Fibroblast of lung (primary cell): Measurements from ENCODE around the gene SLC16A9.

ENCODE experiments used
- EZH2 ChIP-seq: IDR thresholded peaks from 2 replicates; pipeline ENCODE4 v1.5.1; 2012; ENCODE audit warnings: low read length, control low read depth, mild to moderate bottlenecking; ENCODE audit errors: missing control alignments
- TF ChIP-seq, protein P1 (sequence below), 2 donors: IDR thresholded peaks in 1 of 2; conservative IDR thresholded peaks in 1 of 2; 1 replicate in 1 of 2; 2 replicates in 1 of 2; pipeline ENCODE4 v1.5.1; 2011 to 2012; ENCODE audit warnings: low read length in 2 of 2, control low read depth in 1 of 2, inconsistent platforms in 1 of 2, low read depth in 1 of 2, mild to moderate bottlenecking in 1 of 2

GRCh38 chr10:59648711-59649201 lies 60.9 kb downstream of the SLC16A9 start:
- TF ChIP-seq, protein P1, sequence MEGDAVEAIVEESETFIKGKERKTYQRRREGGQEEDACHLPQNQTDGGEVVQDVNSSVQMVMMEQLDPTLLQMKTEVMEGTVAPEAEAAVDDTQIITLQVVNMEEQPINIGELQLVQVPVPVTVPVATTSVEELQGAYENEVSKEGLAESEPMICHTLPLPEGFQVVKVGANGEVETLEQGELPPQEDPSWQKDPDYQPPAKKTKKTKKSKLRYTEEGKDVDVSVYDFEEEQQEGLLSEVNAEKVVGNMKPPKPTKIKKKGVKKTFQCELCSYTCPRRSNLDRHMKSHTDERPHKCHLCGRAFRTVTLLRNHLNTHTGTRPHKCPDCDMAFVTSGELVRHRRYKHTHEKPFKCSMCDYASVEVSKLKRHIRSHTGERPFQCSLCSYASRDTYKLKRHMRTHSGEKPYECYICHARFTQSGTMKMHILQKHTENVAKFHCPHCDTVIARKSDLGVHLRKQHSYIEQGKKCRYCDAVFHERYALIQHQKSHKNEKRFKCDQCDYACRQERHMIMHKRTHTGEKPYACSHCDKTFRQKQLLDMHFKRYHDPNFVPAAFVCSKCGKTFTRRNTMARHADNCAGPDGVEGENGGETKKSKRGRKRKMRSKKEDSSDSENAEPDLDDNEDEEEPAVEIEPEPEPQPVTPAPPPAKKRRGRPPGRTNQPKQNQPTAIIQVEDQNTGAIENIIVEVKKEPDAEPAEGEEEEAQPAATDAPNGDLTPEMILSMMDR (conservative IDR thresholded peaks at IDR 0.05 in 1 of 2, IDR thresholded peaks at IDR 0.05 in 1 of 2; ENCODE audit: low read depth in 1 of 2, low read length in 2 of 2): no peak
- no peak for TF ChIP-seq EZH2
